GM18505 (cell line): ENCODE data around the gene MPC1.

ENCODE experiments used
- ATAC-seq: cut with Tn5 transposase; IDR thresholded peaks from one replicate; pipeline ENCODE4 v1.9.1; 2021; ENCODE audit not compliant: unreplicated experiment
- POLR2A ChIP-seq: IDR thresholded peaks from 4 replicates; pipeline ENCODE4 v1.6.1; 2011; ENCODE audit warnings: borderline replicate concordance; ENCODE audit not compliant: insufficient read depth, insufficient read length; ENCODE audit errors: extremely low read depth

MPC1 gene

DNA sequence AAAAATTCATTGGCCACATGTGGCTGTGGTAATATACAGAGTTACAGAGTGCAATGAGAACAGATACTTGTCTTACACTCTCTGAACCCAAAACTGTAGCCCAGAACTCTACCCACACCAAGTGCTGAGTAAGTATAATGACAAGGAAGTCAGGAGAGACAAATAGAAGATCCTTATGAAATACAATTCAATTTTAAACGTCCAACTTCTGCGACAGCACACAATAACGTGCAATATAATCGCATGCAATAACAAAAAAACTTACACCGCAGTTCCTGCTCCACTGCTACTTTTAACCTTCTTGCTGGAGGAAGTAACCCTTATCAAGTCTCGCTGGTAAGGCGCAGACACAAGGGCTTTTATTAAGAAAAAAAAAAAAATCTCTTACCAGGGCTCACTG lies 41.3 kb downstream of the MPC1 start:
- no peak for ATAC-seq
- TF ChIP-seq POLR2A: no peak

GRCh38 chr6:166338854-166339253 lies 43.9 kb downstream of the MPC1 start:
- no peak for TF ChIP-seq POLR2A
- no peak for ATAC-seq

GRCh38 chr6:166336847-166337246 lies 45.9 kb downstream of the MPC1 start:
- TF ChIP-seq POLR2A: no peak
- ATAC-seq: no peak

- ATAC-seq: no peak
- TF ChIP-seq POLR2A: no peak
Measured at GRCh38 chr6:166335378-166336302, 47.1 kb downstream of the MPC1 start.

- no peak for ATAC-seq
- TF ChIP-seq POLR2A: no peak
Measured at GRCh38 chr6:166334878-166335277, 47.9 kb downstream of the MPC1 start.

DNA sequence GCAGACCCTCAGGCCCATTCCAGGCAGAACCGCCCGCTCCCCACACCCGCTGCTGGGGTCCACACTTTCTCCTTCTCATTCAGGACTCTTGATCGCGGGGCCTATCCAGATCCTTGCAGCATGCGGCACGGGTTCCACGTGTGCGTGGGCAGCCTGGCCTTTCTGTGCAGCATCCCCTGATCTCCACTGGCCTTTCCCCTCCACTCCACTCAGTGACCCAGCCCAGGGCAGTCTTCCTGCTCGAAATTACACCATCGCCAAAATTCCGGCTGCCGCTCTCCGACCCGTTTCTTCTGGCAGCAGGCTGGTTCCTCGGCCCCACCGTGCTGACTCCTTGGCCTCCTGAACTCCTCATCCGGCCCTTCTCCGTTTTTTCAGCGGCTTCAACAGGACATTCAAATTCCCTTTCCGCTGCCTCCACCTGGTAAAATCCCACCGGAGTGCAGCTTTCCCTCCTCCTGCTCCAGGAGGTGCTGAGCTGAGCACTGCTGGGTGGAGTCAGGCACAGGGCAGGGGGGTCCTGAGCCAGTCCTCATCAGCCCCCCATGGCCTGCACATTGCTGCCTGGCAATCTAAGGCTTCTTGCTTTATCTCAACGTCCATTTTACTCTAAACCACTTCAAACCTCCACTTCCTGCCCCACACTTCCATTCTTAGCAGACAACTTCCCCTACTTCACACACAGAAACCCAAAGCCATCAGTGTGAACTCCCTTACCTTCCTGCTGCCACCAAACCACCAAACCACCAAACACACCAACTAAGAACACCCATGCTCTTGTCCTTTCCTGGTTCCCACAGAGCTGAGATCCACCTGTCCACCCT lies 49.4 kb downstream of the MPC1 start:
- ATAC-seq: peak; percentile 66
- peak; percentile 11 for TF ChIP-seq POLR2A

- TF ChIP-seq POLR2A: no peak
- ATAC-seq: no peak
Measured at GRCh38 chr6:166331503-166332415, 51.0 kb downstream of the MPC1 start.

GRCh38 chr6:166330612-166331011 lies 52.1 kb downstream of the MPC1 start:
- ATAC-seq: no peak
- TF ChIP-seq POLR2A: no peak

DNA sequence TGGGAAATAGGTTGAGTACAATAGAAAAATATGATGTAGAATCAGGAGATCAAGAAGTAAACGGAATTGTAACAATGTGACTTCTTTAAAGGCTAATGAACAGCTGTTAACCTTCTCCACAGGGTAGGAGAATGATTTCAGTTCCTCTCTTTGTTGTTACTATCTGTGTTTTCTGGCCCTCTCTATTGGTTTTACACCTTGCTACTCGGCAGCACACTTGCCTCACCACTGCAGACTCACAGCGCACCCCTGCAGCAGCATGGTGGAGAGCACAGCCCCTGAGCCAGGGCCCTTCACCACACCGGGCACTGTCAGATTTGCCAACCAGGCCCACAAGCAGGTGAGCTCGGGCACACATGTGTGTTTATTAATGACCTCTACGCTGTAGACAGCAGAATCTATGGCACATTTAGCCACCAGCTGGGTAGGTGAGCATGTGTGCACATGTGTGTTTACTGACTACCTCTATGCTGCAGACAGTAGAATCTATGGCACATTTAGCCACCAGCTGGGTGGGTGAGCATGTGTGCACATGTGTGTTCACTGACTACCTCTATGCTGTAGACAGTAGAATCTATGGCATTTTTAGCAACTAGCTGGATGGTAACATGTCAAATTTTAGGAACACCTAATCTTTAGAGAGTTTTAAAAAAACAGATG lies 57.2 kb downstream of the MPC1 start:
- no peak for TF ChIP-seq POLR2A
- ATAC-seq: peak; percentile 76

DNA sequence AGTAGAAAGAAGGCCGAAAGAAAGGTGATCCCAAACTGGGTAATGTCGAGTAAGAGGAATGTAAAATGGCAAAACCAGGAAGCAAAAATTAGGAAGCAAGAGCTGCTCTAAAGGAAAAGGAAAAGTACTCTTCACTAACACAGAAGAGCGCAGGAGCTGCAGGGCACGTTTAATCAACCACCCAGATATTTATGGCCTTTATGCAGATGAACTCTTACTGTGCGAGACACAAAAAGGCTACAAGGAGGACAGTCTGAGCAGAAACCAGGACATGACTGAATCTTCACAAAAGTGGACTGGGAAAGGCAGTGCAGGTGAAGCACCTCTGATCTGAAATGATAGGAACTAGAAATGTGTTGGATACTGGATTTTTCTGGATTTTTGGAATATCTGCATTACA lies 59.3 kb downstream of the MPC1 start:
- ATAC-seq: no peak
- TF ChIP-seq POLR2A: no peak

DNA sequence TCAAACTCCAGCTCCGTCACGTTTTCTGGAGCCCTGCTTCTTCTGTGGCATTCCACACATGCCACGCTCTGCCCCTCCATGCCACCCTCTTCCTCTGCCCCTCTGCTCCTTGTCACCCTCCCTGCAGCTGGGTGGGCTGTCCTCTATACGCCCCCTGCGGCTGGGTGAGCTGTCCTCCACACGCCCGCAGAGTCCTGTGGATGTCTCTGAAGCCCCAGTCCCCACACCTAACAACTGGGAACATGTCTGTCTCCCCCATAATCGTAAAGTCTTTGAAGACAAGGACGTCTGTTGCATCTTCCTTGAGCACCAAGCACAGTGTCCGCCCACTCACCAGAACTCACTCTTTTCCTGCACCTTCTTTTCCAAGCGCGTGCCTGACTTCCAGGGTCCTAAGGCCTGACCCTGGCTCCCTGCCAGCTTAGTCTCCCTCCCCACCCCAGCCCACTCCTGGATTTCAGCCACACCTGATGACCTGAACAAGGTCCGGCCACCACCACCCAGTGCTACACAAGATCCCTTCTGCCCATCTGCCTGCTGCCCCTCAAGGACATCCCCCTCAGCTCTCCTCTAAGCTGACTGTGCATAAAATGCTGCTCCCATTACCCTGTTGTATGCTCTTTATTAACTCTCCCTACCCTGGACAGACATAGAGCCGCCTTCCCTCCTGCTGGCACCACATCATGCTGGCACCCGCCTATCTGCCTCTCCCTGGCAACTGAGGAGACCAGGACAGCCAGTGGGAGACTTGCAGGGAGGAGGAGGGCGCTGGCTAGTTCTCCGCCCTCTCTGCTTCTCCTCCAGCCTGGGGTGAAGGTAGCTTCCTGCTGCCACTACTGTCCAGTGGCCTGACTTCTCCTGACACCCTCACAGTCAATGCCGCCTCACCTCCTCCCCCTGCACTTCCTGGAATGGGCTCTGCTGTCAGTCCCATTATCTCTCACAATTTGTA lies 63.8 kb downstream of the MPC1 start:
- no peak for TF ChIP-seq POLR2A
- no peak for ATAC-seq
